H1 (cell line): ENCODE results near the gene TMED8. TPM values are rescaled to one million over a fixed set of nuclear protein-coding genes. Genes with fewer than 3 reads are reported as not detected.

Experiments used
- ATF2 ChIP-seq: IDR thresholded peaks from 2 replicates; pipeline ENCODE4 v1.6.1; 2012; ENCODE audit warnings: low read length, inconsistent platforms
- CBX5 ChIP-seq: fragments of 300-800, 300-1000 bp; sonication (generic); IDR thresholded peaks from 2 replicates; pipeline ENCODE4 v1.7.1; 2016; ENCODE audit warnings: antibody characterized with exemption, low read length, low read depth
- CHD7 ChIP-seq: fragments of 300-600 bp; sonication (generic); IDR thresholded peaks from 2 replicates; pipeline ENCODE4 v1.7.1; 2012; ENCODE audit warnings: low read length, moderate library complexity, mild to moderate bottlenecking, inconsistent platforms; ENCODE audit not compliant: insufficient replicate concordance
- CTCF ChIP-seq, 3 experiments: IDR thresholded peaks; 1 replicate in 2 of 3; 2 replicates in 1 of 3; pipeline versions ENCODE4 v1.5.1 to v1.6.1; 2011; ENCODE audit warnings: low read length in 3 of 3, mild to moderate bottlenecking in 3 of 3, inconsistent platforms in 2 of 3, low read depth in 1 of 3, moderate library complexity in 1 of 3; ENCODE audit not compliant: insufficient read depth in 1 of 3; ENCODE audit errors: control extremely low read depth in 1 of 3
- JUND ChIP-seq: IDR thresholded peaks from 2 replicates; pipeline ENCODE4 v1.6.1; 2011; ENCODE audit warnings: mild to moderate bottlenecking, improper control_type of control experiment, low read length
- MAX ChIP-seq: IDR thresholded peaks from 2 replicates; pipeline ENCODE4 v1.6.1; 2012; ENCODE audit warnings: inconsistent platforms
- TEAD4 ChIP-seq: IDR thresholded peaks from 2 replicates; pipeline ENCODE4 v1.6.1; 2012; ENCODE audit warnings: low read depth, low read length, inconsistent platforms, mixed read lengths
- polyA plus RNA-seq, 7 experiments: library from polyadenylated mRNA; depleted of rRNA in 3 of 7; stranded (reverse) in 5 of 7; unstranded in 2 of 7; fragments of >200 nt in 5 of 7; fragments of 200-250 nt in 2 of 7; gene quantifications; 1 replicate in 5 of 7; 2 replicates in 1 of 7; 4 replicates in 1 of 7; pipeline versions ENCODE4 v1.2.1 to v1.2.3, GENCODE V29; 2011 to 2013; ENCODE audit warnings: missing spikeins in 2 of 7, mixed read lengths in 2 of 7
- total RNA-seq: library from RNA; stranded (reverse); fragmentation: NEBNext Ultra II Directional; extraction: Animal tissue kit (Norgen Biotek cat#: 25700); gene quantifications from 2 replicates; pipeline ENCODE4 v1.2.1, GENCODE V29; 2021

The TMED8 gene
- total and polyA plus RNA-seq, 2 of the 8 experiments (the other 6 are each of a cell fraction or from before 2014, with no cell fraction given), result 5.5 to 13.4 TPM

DNA sequence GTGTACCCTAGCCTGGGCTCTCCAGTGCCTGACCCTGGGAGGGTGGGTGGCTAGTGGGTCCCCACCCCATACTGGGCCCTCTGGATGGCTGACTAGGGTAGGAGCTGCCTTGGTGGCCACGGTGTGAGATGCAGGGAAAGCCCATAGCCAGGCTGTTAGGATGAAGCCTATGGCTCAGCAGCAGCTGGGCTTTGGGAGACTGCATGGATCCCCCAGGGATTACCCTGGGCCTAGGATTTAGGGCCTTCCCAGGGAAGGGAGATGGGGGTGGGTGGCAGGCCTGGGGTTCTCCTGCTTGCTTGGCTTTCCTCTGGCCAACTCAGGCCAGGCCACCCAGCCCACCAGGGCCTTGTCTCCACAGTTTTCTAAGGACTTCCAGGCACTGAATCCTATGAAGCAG is 49.8 kb downstream of the TMED8 start (continued):
- TF ChIP-seq CHD7 (no peak), CTCF (IDR thresholded peaks at IDR 0.05; ENCODE audit: control extremely low read depth in 1 of 3, insufficient read depth in 1 of 3, low read depth in 1 of 3, low read length in 3 of 3) (no peak), ATF2 (no peak), MAX (no peak), CBX5 (no peak), JUND (no peak), TEAD4 (no peak)
